Panc1 (cell line): Measurements from ENCODE around the gene MGST2. TPM values are rescaled to one million over a fixed set of nuclear protein-coding genes. Genes with fewer than 3 reads are reported as not detected.

Experiments used
- ATAC-seq: fragments of 200-7000 bp; cut with Tn5 transposase; 2 replicates; pipeline ENCODE4 v1.9.1; 2020; ENCODE audit warnings: mild to moderate bottlenecking, moderate library complexity
- BruUV-seq: library from RNA; stranded (reverse); fragments of 400-500 nt; replicated peaks from 2 replicates; lab custom pipeline; 2021; lab: Mats Ljungman, UMichigan
- CTCF ChIA-PET: fragments of 300-600 bp; sonication (Branson Sonifier 250); formaldehyde crosslinking; loops from one replicate; lab custom pipeline; 2022; ENCODE audit warnings: antibody characterized with exemption; lab: Charles Lee
- POLR2A ChIA-PET: fragments of 300-600 bp; sonication (Branson Sonifier 250); formaldehyde crosslinking; loops from one replicate; lab custom pipeline; 2022; ENCODE audit warnings: antibody characterized with exemption; lab: Charles Lee
- DNase-seq: peaks from one replicate; pipeline ENCODE4 v3.0.0-alpha.2; 2010; ENCODE audit warnings: low read depth, low spot score
- H3K27ac ChIP-seq: 2 replicates; pipeline ENCODE4 v1.5.1; 2011; ENCODE audit warnings: mild to moderate bottlenecking, low read length, inconsistent platforms
- H3K27me3 ChIP-seq: fragments of 200-500 bp; sonication (Bioruptor generic); 2 replicates; pipeline ENCODE4 v1.6.0; 2014; ENCODE audit warnings: low read length, inconsistent platforms; ENCODE audit not compliant: control insufficient read depth, insufficient read depth
- H3K36me3 ChIP-seq: fragments of 200-500 bp; sonication (Bioruptor generic); 2 replicates; pipeline ENCODE4 v1.5.1; 2014; ENCODE audit warnings: inconsistent platforms, mild to moderate bottlenecking, low read length, moderate library complexity; ENCODE audit not compliant: control insufficient read depth, insufficient read depth
- H3K4me1 ChIP-seq: 2 replicates; pipeline ENCODE4 v1.5.1; 2011; ENCODE audit warnings: inconsistent platforms, mild to moderate bottlenecking, low read length, moderate library complexity; ENCODE audit not compliant: control insufficient read depth, insufficient read depth
- H3K4me3 ChIP-seq, 2 experiments: 2 replicates each; pipeline ENCODE4 v1.5.1; 2011 to 2012; ENCODE audit warnings: low read depth in 2 of 2, low read length in 2 of 2, mild to moderate bottlenecking in 2 of 2, inconsistent platforms in 1 of 2, moderate library complexity in 1 of 2
- H3K9me3 ChIP-seq: fragments of 200-500 bp; sonication (Bioruptor generic); 2 replicates; pipeline ENCODE4 v1.5.1; 2014; ENCODE audit warnings: low read depth, mild to moderate bottlenecking, inconsistent platforms, low read length, moderate library complexity; ENCODE audit not compliant: control insufficient read depth, insufficient read depth
- CTCF ChIP-seq: fragments of 450-650 bp; IDR thresholded peaks from 2 replicates; pipeline ENCODE4 v1.5.1; 2017; ENCODE audit warnings: mild to moderate bottlenecking
- POLR2AphosphoS5 ChIP-seq: IDR thresholded peaks from 2 replicates; pipeline ENCODE4 v1.6.1; 2012; ENCODE audit warnings: mild to moderate bottlenecking, low read depth, low read length, moderate library complexity
- REST ChIP-seq, 2 experiments: IDR thresholded peaks; 2 replicates each; pipeline ENCODE4 v1.6.1; 2011 to 2012; ENCODE audit warnings: low read depth in 2 of 2, control low read depth in 1 of 2, low read length in 1 of 2, mild to moderate bottlenecking in 1 of 2, moderate library complexity in 1 of 2; ENCODE audit not compliant: insufficient read depth in 1 of 2
- SIN3A ChIP-seq: IDR thresholded peaks from 2 replicates; pipeline ENCODE4 v1.6.1; 2012; ENCODE audit warnings: low read depth, mild to moderate bottlenecking, low read length, moderate library complexity, borderline replicate concordance; ENCODE audit not compliant: insufficient read depth
- TCF7L2 ChIP-seq: IDR thresholded peaks from 2 replicates; pipeline ENCODE4 v1.6.1; 2011; ENCODE audit warnings: mild to moderate bottlenecking, low read depth, low read length, inconsistent platforms
- in situ Hi-C: cut with HindIII; loops from 2 replicates; pipeline ENCODE4 v1.10.0; 2016; ENCODE audit warnings: low sequenced_read_pairs, low pct_unique_long_range_greater_than_20kb
- intact Hi-C: fragments of 100-400 bp; cut with micrococcal nuclease; formaldehyde crosslinking; loops from one replicate; pipeline ENCODE4 v1.10.0; 2022; ENCODE audit not compliant: unreplicated experiment
- total RNA-seq: library from RNA; stranded (reverse); gene quantifications from one replicate; pipeline ENCODE4 v1.2.1, GENCODE V29; 2021; ENCODE audit not compliant: unreplicated experiment

MGST2 gene
- total RNA-seq, 1 experiment from 2014 or later: 17.4 TPM

GRCh38 chr4:139746431-139747171 is 81.0 kb downstream of the MGST2 start:
- Histone ChIP-seq H3K4me1 (peaks cover 5% of the 10 kb centered on the region; the same call in 1 of the 2 replicates), H3K36me3 (no peaks in the 10 kb centered on the region), H3K27me3 (no peaks in the 10 kb centered on the region), H3K4me3 (no peak overlapping the region), H3K27ac (no peak overlapping the region), H3K9me3 (no peaks in the 10 kb centered on the region)
- DNase-seq (no peak), ATAC-seq (no peak)
- TF ChIP-seq TCF7L2 (no peak), POLR2AphosphoS5 (no peak), SIN3A (no peak), CTCF (no peak), REST (IDR thresholded peaks at IDR 0.05; ENCODE audit: insufficient read depth in 1 of 2, low read depth in 2 of 2, low read length in 1 of 2) (no peak)
- intact Hi-C loops (no loop called here), in situ Hi-C loops (no loop called here)
- no TSS peak for BruUV-seq
- ChIA-PET CTCF (no interaction called here), POLR2A (no interaction called here)

DNA sequence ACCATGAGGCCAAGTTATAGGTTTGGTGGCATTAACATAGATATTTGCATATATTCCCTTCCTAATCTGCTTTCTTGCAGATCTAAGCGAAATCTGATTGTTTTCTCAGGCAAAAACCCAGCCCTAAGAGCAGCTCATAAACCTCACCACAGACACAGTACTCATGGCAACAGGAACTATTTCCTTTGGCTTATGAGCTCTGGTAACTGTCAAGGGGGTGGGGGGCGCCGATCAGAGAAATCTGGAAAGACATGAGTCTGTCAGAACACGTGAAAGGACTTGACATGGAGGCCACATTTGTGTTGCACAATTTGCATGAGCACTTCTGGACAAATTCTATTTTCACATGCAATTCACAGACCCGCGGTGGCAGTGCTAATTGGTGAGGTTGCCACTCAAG is 83.7 kb downstream of the MGST2 start:
- TF ChIP-seq SIN3A (no peak), CTCF (no peak)
- H3K27ac ChIP-seq: no peak overlapping the region
- intact Hi-C loops: no loop called here
- H3K9me3 ChIP-seq: no peaks in the 10 kb centered on the region
- CTCF ChIA-PET: interaction anchor here (0.5 to 0.6 kb wide), 2 partner anchors 51 to 111 kb away, joined by 3 to 4 read pairs; no protein-coding TSS in a partner anchor
- no peak overlapping the region for H3K4me3 ChIP-seq
- POLR2A ChIA-PET: no interaction called here
- H3K36me3 ChIP-seq: no peaks in the 10 kb centered on the region
- H3K27me3 ChIP-seq: no peaks in the 10 kb centered on the region
- in situ Hi-C loops: no loop called here
- ATAC-seq (no peak), DNase-seq (no peak)
- BruUV-seq: no TSS peak
- H3K4me1 ChIP-seq: peaks cover 1% of the 10 kb centered on the region; the same call in 1 of the 2 replicates
